Measurements from ENCODE around the gene C1orf53. TPM values are rescaled to one million over a fixed set of nuclear protein-coding genes. Genes with fewer than 3 reads are reported as not detected.

Gene C1orf53
- total and polyA plus RNA-seq, 2 of the 13 experiments (the other 11 are each of a cell fraction or from before 2014, with no cell fraction given), result 5.8 to 10.1 TPM

- peak; percentile 93; the same call in 1 of the 2 replicates for TF ChIP-seq ZSCAN5A (CRISPR knock-in tag; IDR thresholded peaks at IDR 0.05; ENCODE audit: borderline replicate concordance)
- TF ChIP-seq NKX3-1 (CRISPR knock-in tag; IDR thresholded peaks at IDR 0.05), result no peak
- TF ChIP-seq DRAP1 (CRISPR knock-in tag; IDR thresholded peaks at IDR 0.05), result 0 out of 2 replicates have a peak, but pooled peaks have one; percentile 28
- TF ChIP-seq MYC (CRISPR knock-in tag; IDR thresholded peaks at IDR 0.05; ENCODE audit: borderline replicate concordance), result peak; percentile 20; the same call in 1 of the 2 replicates
- TF ChIP-seq GLMP (CRISPR knock-in tag; IDR thresholded peaks at IDR 0.05; ENCODE audit: borderline replicate concordance), result no peak
- TF ChIP-seq ZMAT5 (CRISPR knock-in tag; IDR thresholded peaks at IDR 0.05; ENCODE audit: borderline replicate concordance, low read depth), result no peak
- no peak for TF ChIP-seq U2AF2 (IDR thresholded peaks at IDR 0.05; ENCODE audit: low read depth, low read length)
- TF ChIP-seq ZNF597 (CRISPR knock-in tag; IDR thresholded peaks at IDR 0.05), result no peak
- no peak for TF ChIP-seq ZNF749 (CRISPR knock-in tag; IDR thresholded peaks at IDR 0.05; ENCODE audit: borderline replicate concordance)
- TF ChIP-seq NFIC (IDR thresholded peaks at IDR 0.05; ENCODE audit: low read length), result peak; percentile 25; the same call in 1 of the 2 replicates
- TF ChIP-seq BHLHE40 (IDR thresholded peaks at IDR 0.05; ENCODE audit: low read length), result no peak
- peak; percentile 90 for TF ChIP-seq PAXIP1 (CRISPR knock-in tag; conservative IDR thresholded peaks at IDR 0.05)
- TF ChIP-seq NFYC (CRISPR knock-in tag; IDR thresholded peaks at IDR 0.05), result no peak
- 0 out of 2 replicates have a peak, but pooled peaks have one; percentile 23 for TF ChIP-seq CBFB (CRISPR knock-in tag; IDR thresholded peaks at IDR 0.05)
- no peak for TF ChIP-seq ZMYM2 (CRISPR knock-in tag; IDR thresholded peaks at IDR 0.05)
- no peak for TF ChIP-seq MED8 (CRISPR knock-in tag; IDR thresholded peaks at IDR 0.05; ENCODE audit: insufficient replicate concordance)
- TF ChIP-seq ZNF704 (CRISPR knock-in tag; IDR thresholded peaks at IDR 0.05; ENCODE audit: borderline replicate concordance), result no peak
- no peak for TF ChIP-seq KLF13 (CRISPR knock-in tag; IDR thresholded peaks at IDR 0.05)
- TF ChIP-seq FIP1L1 (IDR thresholded peaks at IDR 0.05; ENCODE audit: borderline replicate concordance, insufficient read depth, low read depth, low read length), result no peak
- no peak for TF ChIP-seq HMG20B (CRISPR knock-in tag; conservative IDR thresholded peaks at IDR 0.05)
These were observed 18.3 kb upstream of the C1orf53 start (continued) for GRCh38 chr1:197884173-197884572.

Data from HepG2 (cell line).